Endothelial cell of umbilical vein (primary cell): ENCODE data around the gene DDX49.

ENCODE experiments used
- CTCF ChIP-seq, 2 donors: IDR thresholded peaks; 1 replicate in 1 of 2; 2 replicates in 1 of 2; pipeline ENCODE4 v1.5.1; 2011; ENCODE audit warnings: low read length in 2 of 2, mild to moderate bottlenecking in 2 of 2, moderate library complexity in 2 of 2, control low read depth in 1 of 2, inconsistent platforms in 1 of 2, low read depth in 1 of 2; ENCODE audit not compliant: insufficient read depth in 1 of 2; ENCODE audit errors: extremely low read depth in 1 of 2
- POLR2A ChIP-seq: IDR thresholded peaks from 2 replicates; pipeline ENCODE4 v1.6.1; 2012; ENCODE audit warnings: low read depth, mild to moderate bottlenecking, control low read depth, low read length

GRCh38 chr19:18905513-18906236 is 13.8 kb upstream of the DDX49 start:
- no peak for TF ChIP-seq CTCF (IDR thresholded peaks at IDR 0.05; ENCODE audit: extremely low read depth in 1 of 2, insufficient read depth in 1 of 2, low read depth in 1 of 2, low read length in 2 of 2)
- no peak for TF ChIP-seq POLR2A
